OCI-LY3 (cell line): ENCODE results near the gene ELAVL1.

Source experiments
- H2AFZ ChIP-seq: fragments of 200-600, 300-600 bp; shearing (Covaris generic); 2 replicates; pipeline ENCODE4 v1.6.0; 2014; ENCODE audit warnings: antibody characterized with exemption, low read depth, low read length
- H3K27ac ChIP-seq: fragments of 200-600, 300-600 bp; sonication (generic); 2 replicates; pipeline ENCODE4 v1.5.1; 2014; ENCODE audit warnings: mild to moderate bottlenecking, low read length, moderate library complexity, mixed read lengths
- H3K27me3 ChIP-seq: fragments of 200-600, 300-600 bp; sonication (generic); 2 replicates; pipeline ENCODE4 v1.6.1; 2014; ENCODE audit warnings: low read depth, low read length, mixed read lengths
- H3K36me3 ChIP-seq: fragments of 200-600, 300-600 bp; sonication (generic); replicated peaks from 2 replicates; pipeline ENCODE3; 2014; ENCODE audit warnings: low read depth, low read length, mixed read lengths
- H3K4me1 ChIP-seq: fragments of 300-600, 200-600 bp; sonication (generic); 2 replicates; pipeline ENCODE4 v1.6.1; 2014; ENCODE audit warnings: low read length, mixed read lengths
- H3K4me2 ChIP-seq: fragments of 200-600, 300-600 bp; sonication (generic); 2 replicates; pipeline ENCODE4 v1.6.1; 2014; ENCODE audit warnings: low read length, mixed read lengths
- H3K4me3 ChIP-seq: fragments of 300-600, 200-600 bp; sonication (generic); 2 replicates; pipeline ENCODE4 v1.5.1; 2014; ENCODE audit warnings: antibody characterized with exemption, mild to moderate bottlenecking, low read length, moderate library complexity
- H3K79me2 ChIP-seq: fragments of 300-600, 200-600 bp; shearing (Covaris generic); 2 replicates; pipeline ENCODE4 v1.6.1; 2014; ENCODE audit warnings: mild to moderate bottlenecking, low read length, mixed read lengths
- H3K9ac ChIP-seq: fragments of 300-600, 200-600 bp; shearing (Covaris generic); 2 replicates; pipeline ENCODE4 v1.6.0; 2014; ENCODE audit warnings: mild to moderate bottlenecking, low read length, moderate library complexity
- H3K9me3 ChIP-seq: fragments of 200-600, 300-600 bp; shearing (Covaris generic); 2 replicates; pipeline ENCODE4 v1.6.1; 2014; ENCODE audit warnings: low read length, mixed read lengths; ENCODE audit not compliant: insufficient read depth
- H4K20me1 ChIP-seq: fragments of 200-600, 300-600 bp; sonication (generic); 2 replicates; pipeline ENCODE4 v1.6.1; 2016; ENCODE audit warnings: low read length, mixed read lengths; ENCODE audit not compliant: insufficient read depth
- CTCF ChIP-seq: fragments of 200-600, 300-600 bp; sonication (generic); IDR thresholded peaks from 2 replicates; pipeline ENCODE4 v1.5.1; 2014; ENCODE audit warnings: antibody characterized with exemption, low read length, low read depth
- EZH2phosphoT487 ChIP-seq: fragments of 200-600 bp; shearing (Covaris generic); IDR thresholded peaks from 2 replicates; pipeline ENCODE4 v1.6.1; 2018; ENCODE audit warnings: antibody characterized with exemption, mixed run types, low read depth

Gene ELAVL1

GRCh38 chr19:7933411-7933810 lies 72.0 kb downstream of the ELAVL1 start:
- Histone ChIP-seq H3K4me2 (no peak overlapping the region), H3K4me3 (no peak overlapping the region), H3K27ac (no peak overlapping the region), H2AFZ (no peak overlapping the region), H3K36me3 (peaks cover 58% of the 10 kb centered on the region), H3K79me2 (no peaks in the 10 kb centered on the region; the same call in 1 of the 2 replicates), H3K9ac (no peak overlapping the region), H3K27me3 (no peaks in the 10 kb centered on the region), H4K20me1 (0 out of 2 replicates have a peak, but pooled peaks cover 3% of the 10 kb centered on the region), H3K4me1 (no peaks in the 10 kb centered on the region), H3K9me3 (no peaks in the 10 kb centered on the region)
- peak; percentile 34 for TF ChIP-seq CTCF
- TF ChIP-seq EZH2phosphoT487 = no peak

DNA sequence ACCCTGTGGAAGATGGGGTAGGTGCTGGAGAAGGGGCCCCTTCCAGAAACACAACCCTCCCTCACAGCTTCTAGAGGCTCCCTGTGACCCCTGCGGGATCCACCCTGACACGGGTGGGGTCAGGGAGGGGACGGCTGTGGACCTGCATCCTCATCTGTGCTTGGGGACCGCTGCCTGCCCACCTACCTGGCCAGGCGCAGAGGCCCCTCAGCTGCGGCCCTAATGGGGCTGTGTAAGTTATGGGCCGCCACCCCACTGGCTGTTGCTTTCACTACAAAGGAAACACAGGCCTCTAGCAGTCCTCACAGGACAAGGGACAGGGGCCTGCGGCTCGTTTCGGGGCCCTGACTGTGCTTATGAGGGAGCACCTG lies 72.5 kb downstream of the ELAVL1 start:
- H3K36me3 ChIP-seq = peaks cover 58% of the 10 kb centered on the region
- H4K20me1 ChIP-seq = 0 out of 2 replicates have a peak, but pooled peaks cover 3% of the 10 kb centered on the region

DNA sequence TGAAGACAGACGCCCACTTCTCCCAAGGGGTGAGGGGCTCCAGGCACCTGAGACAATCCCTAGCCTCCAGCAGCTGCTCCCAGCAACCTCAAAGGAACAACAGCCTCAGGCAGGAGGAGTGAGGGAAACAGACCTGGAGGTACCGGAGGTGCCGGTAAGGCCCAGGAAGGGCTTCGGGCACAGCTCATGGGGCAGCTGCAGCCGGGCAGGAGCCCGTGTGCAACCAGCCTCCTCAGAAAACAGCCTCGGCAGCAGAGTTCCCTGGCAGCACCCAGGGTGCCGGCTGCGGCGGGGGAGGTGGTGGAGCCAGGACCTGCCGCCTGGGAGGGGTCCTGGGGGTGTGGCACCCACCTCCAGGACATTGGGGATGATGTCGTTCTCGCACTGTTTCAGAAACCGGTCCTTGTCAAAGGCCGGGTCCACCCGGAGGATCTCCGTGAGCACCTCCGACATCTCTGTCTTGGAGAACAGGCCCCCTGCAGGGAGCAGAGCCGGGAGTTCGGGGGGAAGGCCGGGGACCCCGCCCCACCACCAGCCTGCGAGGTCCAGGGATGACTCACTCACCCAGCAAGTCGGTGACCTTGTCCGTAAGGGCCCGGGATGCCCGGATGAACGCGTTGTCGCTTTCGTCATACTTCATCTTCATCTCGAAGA lies 73.0 kb downstream of the ELAVL1 start:
- Histone ChIP-seq H3K4me1 (no peaks in the 10 kb centered on the region), H3K27me3 (no peaks in the 10 kb centered on the region), H3K9ac (no peak overlapping the region), H3K36me3 (peaks cover 55% of the 10 kb centered on the region), H3K79me2 (no peaks in the 10 kb centered on the region; the same call in 1 of the 2 replicates), H3K4me3 (no peak overlapping the region), H3K9me3 (no peaks in the 10 kb centered on the region), H3K27ac (no peak overlapping the region), H3K4me2 (no peak overlapping the region), H2AFZ (no peak overlapping the region), H4K20me1 (0 out of 2 replicates have a peak, but pooled peaks cover 3% of the 10 kb centered on the region)
- no peak for TF ChIP-seq CTCF
- TF ChIP-seq EZH2phosphoT487 = no peak

More for the DNA sequence above, 72.5 kb downstream of the ELAVL1 start:
- TF ChIP-seq CTCF (no peak), EZH2phosphoT487 (no peak)
- Histone ChIP-seq H3K9me3 (no peaks in the 10 kb centered on the region), H3K27ac (no peak overlapping the region), H3K27me3 (no peaks in the 10 kb centered on the region), H3K4me3 (no peak overlapping the region), H3K9ac (no peak overlapping the region), H3K4me2 (no peak overlapping the region), H3K4me1 (no peaks in the 10 kb centered on the region), H3K79me2 (no peaks in the 10 kb centered on the region; the same call in 1 of the 2 replicates), H2AFZ (no peak overlapping the region)

GRCh38 chr19:7931221-7932061 lies 74.0 kb downstream of the ELAVL1 start:
- TF ChIP-seq CTCF (no peak), EZH2phosphoT487 (no peak)
- Histone ChIP-seq H3K79me2 (no peaks in the 10 kb centered on the region; the same call in 1 of the 2 replicates), H3K27me3 (no peaks in the 10 kb centered on the region), H3K4me2 (no peak overlapping the region), H4K20me1 (0 out of 2 replicates have a peak, but pooled peaks cover 3% of the 10 kb centered on the region), H3K9me3 (no peaks in the 10 kb centered on the region), H2AFZ (no peak overlapping the region), H3K36me3 (peaks cover 57% of the 10 kb centered on the region), H3K4me3 (no peak overlapping the region), H3K4me1 (no peaks in the 10 kb centered on the region), H3K27ac (no peak overlapping the region), H3K9ac (no peak overlapping the region)
